Adipose tissue (tissue), 3 donors: ENCODE measurements around the gene ASCL1. TPM values are rescaled to one million over a fixed set of nuclear protein-coding genes. Genes with fewer than 3 reads are reported as not detected.

Source experiments
- H3K27ac ChIP-seq: one replicate; pipeline ENCODE4 v1.5.1; 2013; ENCODE audit warnings: low read depth, low read length
- WGBS, 3 donors: extraction: QIAGEN DNeasy Blood & Tissue Kit; methylation state at CpG; one replicate each; pipeline ENCODE4 v1.1.7; 2013; 5-methylcytosine and 5-hydroxymethylcytosine counted together
- polyA plus RNA-seq, 3 donors: library from polyadenylated mRNA; stranded (reverse); fragments of 200-250 nt; gene quantifications; one replicate each; pipeline ENCODE4 v1.2.3, GENCODE V29; 2013
- donor health status: healthy with polysubstance abuse.
- donor health status: Bipolar disorder and iron deficiency.
- donor health status: healthy.

Gene ASCL1
- polyA plus RNA-seq, 3 donors, result not detected

GRCh38 chr12:102965281-102966155 is 8.0 kb downstream of the ASCL1 start:
- WGBS, 3 donors, result 2 to 3% (median 3%) methylated on average over 37 to 38 of the region's 38 CpGs
- no peak overlapping the region for H3K27ac ChIP-seq

- no peak overlapping the region for H3K27ac ChIP-seq
- WGBS, 3 donors, result 15 to 27% (median 17%) methylated on average over 12 of the region's 12 CpGs
Measured at GRCh38 chr12:102966200-102966863, 8.9 kb downstream of the ASCL1 start.

- H3K27ac ChIP-seq, result no peak overlapping the region
- 2 to 26% (median 11%) methylated on average over 4 of the region's 4 CpGs for WGBS, 3 donors
Measured at GRCh38 chr12:102970780-102971179, 13.3 kb downstream of the ASCL1 start.

- H3K27ac ChIP-seq, result no peak overlapping the region
- 64 to 76% (median 70%) methylated on average over 3 of the region's 3 CpGs for WGBS, 3 donors
Measured at GRCh38 chr12:102971227-102971626, 13.8 kb downstream of the ASCL1 start.

- H3K27ac ChIP-seq, result no peak overlapping the region
Measured at GRCh38 chr12:102973583-102973982, 16.1 kb downstream of the ASCL1 start.

GRCh38 chr12:102976609-102977280 is 19.3 kb downstream of the ASCL1 start:
- WGBS, 3 donors, result 42 to 52% (median 48%) methylated on average over 5 of the region's 5 CpGs
- H3K27ac ChIP-seq, result no peak overlapping the region

GRCh38 chr12:102977945-102978706 is 20.7 kb downstream of the ASCL1 start:
- 41 to 66% (median 61%) methylated on average over 16 of the region's 16 CpGs for WGBS, 3 donors
- H3K27ac ChIP-seq, result no peak overlapping the region

GRCh38 chr12:102980350-102980749 is 22.9 kb downstream of the ASCL1 start:
- no peak overlapping the region for H3K27ac ChIP-seq
- WGBS, 3 donors, result 86 to 100% (median 96%) methylated on average over 1 of the region's 1 CpG

- WGBS, 3 donors, result 56 to 67% (median 65%) methylated on average over 2 of the region's 2 CpGs
Measured at GRCh38 chr12:102990419-102990818, 32.9 kb downstream of the ASCL1 start.

GRCh38 chr12:102992297-102992696 is 34.8 kb downstream of the ASCL1 start:
- 34 to 44% (median 41%) methylated on average over 5 of the region's 5 CpGs for WGBS, 3 donors
- H3K27ac ChIP-seq, result no peak overlapping the region

More at GRCh38 chr12:102990419-102990818, 32.9 kb downstream of the ASCL1 start:
- no peak overlapping the region for H3K27ac ChIP-seq

GRCh38 chr12:102992720-102993119 is 35.2 kb downstream of the ASCL1 start:
- no peak overlapping the region for H3K27ac ChIP-seq
- WGBS, 3 donors, result 88 to 90% (median 88%) methylated on average over 4 of the region's 4 CpGs

- WGBS, 3 donors, result 73 to 82% (median 76%) methylated on average over 1 of the region's 1 CpG
- no peak overlapping the region for H3K27ac ChIP-seq
Measured at GRCh38 chr12:102993537-102993936, 36.1 kb downstream of the ASCL1 start.

GRCh38 chr12:102995372-102995771 is 37.9 kb downstream of the ASCL1 start:
- WGBS, 3 donors, result 75 to 79% (median 78%) methylated on average over 1 of the region's 1 CpG
- H3K27ac ChIP-seq, result no peak overlapping the region

Other genes starting within 250 kb of the ASCL1 start
- gene PAH, start 40.4 kb upstream of the ASCL1 start, polyA plus RNA-seq, result 1 to 10 TPM in 1 of 3 donors, under 1 TPM in 1, not detected in 1; 0.10 to 1.9 TPM